ENCODE results near the gene TOGARAM2. TPM values are rescaled to one million over a fixed set of nuclear protein-coding genes. Genes with fewer than 3 reads are reported as not detected.
A peak's percentile ranks its signal among the peaks of the same experiment; 100 is the strongest.

Gene TOGARAM2
- total and polyA plus RNA-seq, 8 donors, result 1.5 to 7.3 (median 4.1) TPM

GRCh38 chr2:29064746-29065067 lies 83.6 kb downstream of the TOGARAM2 start:
- Histone ChIP-seq H3K9me3 (no peaks in the 10 kb centered on the region), H3K27ac (no peak overlapping the region), H3K4me3 (no peak overlapping the region), H3K4me1 (peaks cover 13 to 29% of the 10 kb centered on the region in 2 donors), H3K27me3 (no peaks in the 10 kb centered on the region), H3K36me3 (no peaks in the 10 kb centered on the region)
- ATAC-seq, result no peak
- TF ChIP-seq CTCF (IDR thresholded peaks at IDR 0.05), result no peak
- no peak for DNase-seq
- intact Hi-C loops (cut with DNase I), result no loop called here

- H3K9me3 ChIP-seq, result no peaks in the 10 kb centered on the region
- TF ChIP-seq CTCF (IDR thresholded peaks at IDR 0.05), result no peak
- ATAC-seq (no peak), DNase-seq (no peak)
- H3K4me3 ChIP-seq, result no peak overlapping the region
- H3K27me3 ChIP-seq, result no peaks in the 10 kb centered on the region
- H3K4me1 ChIP-seq, result peaks cover 13 to 29% of the 10 kb centered on the region in 2 donors
- intact Hi-C loops (cut with DNase I), result no loop called here
- H3K36me3 ChIP-seq, result no peaks in the 10 kb centered on the region
- H3K27ac ChIP-seq, result peak overlapping the region in 1 of 2 donors; percentile 18
Observed at GRCh38 chr2:29065068-29065811, 84.1 kb downstream of the TOGARAM2 start.

GRCh38 chr2:29066271-29066860 lies 85.3 kb downstream of the TOGARAM2 start:
- DNase-seq, result peak in 1 of 4 donors; percentile 58
- intact Hi-C loops (cut with DNase I), result no loop called here
- Histone ChIP-seq H3K27me3 (no peaks in the 10 kb centered on the region), H3K9me3 (no peaks in the 10 kb centered on the region), H3K4me3 (no peak overlapping the region), H3K36me3 (no peaks in the 10 kb centered on the region), H3K4me1 (peaks cover 13 to 29% of the 10 kb centered on the region in 2 donors), H3K27ac (peak overlapping the region in 1 of 2 donors; percentile 48)
- ATAC-seq, result peak; percentile 47
- no peak for TF ChIP-seq CTCF (IDR thresholded peaks at IDR 0.05)

GRCh38 chr2:29066997-29067605 lies 86.0 kb downstream of the TOGARAM2 start:
- Histone ChIP-seq H3K27me3 (no peaks in the 10 kb centered on the region), H3K4me3 (no peak overlapping the region), H3K36me3 (no peaks in the 10 kb centered on the region), H3K9me3 (no peaks in the 10 kb centered on the region), H3K4me1 (peaks cover 13 to 29% of the 10 kb centered on the region in 2 donors), H3K27ac (peak overlapping the region in 1 of 2 donors; percentile 48)
- ATAC-seq (peak; percentile 18), DNase-seq (no peak)
- intact Hi-C loops (cut with DNase I), result no loop called here
- TF ChIP-seq CTCF (IDR thresholded peaks at IDR 0.05), result no peak

GRCh38 chr2:29068513-29068912 lies 87.4 kb downstream of the TOGARAM2 start:
- DNase-seq (peak in 1 of 4 donors; percentile 56), ATAC-seq (peak; percentile 64)
- H3K4me3 ChIP-seq, result no peak overlapping the region
- TF ChIP-seq CTCF (IDR thresholded peaks at IDR 0.05), result no peak
- no peaks in the 10 kb centered on the region for H3K36me3 ChIP-seq
- no peaks in the 10 kb centered on the region for H3K9me3 ChIP-seq
- no peaks in the 10 kb centered on the region for H3K27me3 ChIP-seq
- intact Hi-C loops (cut with DNase I), result no loop called here
- no peak overlapping the region for H3K27ac ChIP-seq
- peaks cover 6 to 27% of the 10 kb centered on the region in 2 donors for H3K4me1 ChIP-seq

All from left lung (tissue), 10 donors.